Measurements from ENCODE around the gene SEC31A. TPM values are rescaled to one million over a fixed set of nuclear protein-coding genes. Genes with fewer than 3 reads are reported as not detected.

The SEC31A gene
- total and polyA plus RNA-seq, 2 of the 4 experiments (the other 2 are of a cell fraction) = 278 to 366 TPM

- Histone ChIP-seq H3K56ac (ENCODE audit: extremely low read depth, insufficient read depth, low read length) (no peak overlapping the region), H3K18ac (ENCODE audit: low read depth, low read length) (no peak overlapping the region), H3K4me2 (ENCODE audit: low read depth, low read length) (no peak overlapping the region), H3K27ac (ENCODE audit: insufficient read depth, low read length) (no peak overlapping the region), H2BK5ac (ENCODE audit: low read depth, low read length, poor library complexity, severe bottlenecking) (peak overlapping the region; percentile 87), H3K4ac (ENCODE audit: low read depth, low read length) (no peak overlapping the region), H2AK5ac (ENCODE audit: low read depth, low read length) (no peak overlapping the region), H4K91ac (ENCODE audit: insufficient read depth, low read depth, low read length) (no peak overlapping the region), H4K20me1 (ENCODE audit: insufficient read depth, low read length) (peaks cover 10% of the 10 kb centered on the region; the same call in 1 of the 2 replicates), H3K14ac (replicated peaks; ENCODE audit: low read depth, low read length) (peak overlapping the region; percentile 27; the same call in 1 of the 2 replicates), H3K9me3 (ENCODE audit: control insufficient read depth, insufficient read depth, low read length) (no peaks in the 10 kb centered on the region), H2BK15ac (ENCODE audit: low read depth, low read length) (no peak overlapping the region), H3K79me1 (ENCODE audit: low read depth in 1 of 2, low read length in 2 of 2) (peaks cover 10 to 32% of the 10 kb centered on the region in 2 experiments; a peak in 2 of 4 replicates), H3K36me3 (ENCODE audit: control insufficient read depth, insufficient read depth, low read length) (peaks cover 8% of the 10 kb centered on the region), H2AK9ac (replicated peaks; ENCODE audit: low read depth, low read length, poor library complexity) (no peak overlapping the region), H2AFZ (replicated peaks; ENCODE audit: low read length, poor library complexity) (no peak overlapping the region), H3K23ac (ENCODE audit: low read depth, low read length) (no peak overlapping the region), H2BK20ac (ENCODE audit: low read depth, low read length) (no peak overlapping the region), H3K4me1 (ENCODE audit: control insufficient read depth, insufficient read depth, low read length) (no peaks in the 10 kb centered on the region), H3K27me3 (ENCODE audit: control insufficient read depth, insufficient read depth, low read length) (no peaks in the 10 kb centered on the region), H4K8ac (ENCODE audit: low read depth in 2 of 2, low read length in 2 of 2) (no peak overlapping the region), H3K9ac (ENCODE audit: low read depth, low read length) (no peak overlapping the region), H2BK120ac (ENCODE audit: low read depth, low read length) (no peak overlapping the region), H3K9me1 (ENCODE audit: insufficient read depth, low read length) (no peaks in the 10 kb centered on the region), H4K5ac (ENCODE audit: low read depth, low read length) (peak overlapping the region; percentile 58; the same call in 1 of the 2 replicates), H3K4me3 (ENCODE audit: insufficient read depth, low read depth, low read length) (no peak overlapping the region)
- no peak for ATAC-seq (ENCODE audit: low read depth)
- no peak for DNase-seq
- dilution Hi-C loops (cut with HindIII; ENCODE audit: low sequenced_read_pairs, unreplicated experiment) (no loop called here), intact Hi-C loops (cut with micrococcal nuclease) (no loop called here), in situ Hi-C loops (cut with MboI; ENCODE audit: low sequenced_read_pairs) (no loop called here)
- CTCF ChIA-PET = no interaction called here
- POLR2A ChIA-PET (ENCODE audit: unreplicated experiment) = no interaction called here
- no CpG with 5 or more reads among the region's 3 CpGs for WGBS, 2 experiments (ENCODE audit: extremely low coverage in 2 of 2, insufficient read length in 1 of 2)
- BruUV-seq (replicated peaks) = no TSS peak
- TF ChIP-seq BHLHE40 (IDR thresholded peaks at IDR 0.05; ENCODE audit: low read depth, low read length) (no peak), MAFK (IDR thresholded peaks at IDR 0.05; ENCODE audit: low read depth, low read length) (no peak), RAD21 (IDR thresholded peaks at IDR 0.05; ENCODE audit: low read length) (no peak), FOS (IDR thresholded peaks at IDR 0.05; ENCODE audit: low read depth, low read length) (no peak), CTCF (conservative IDR thresholded peaks at IDR 0.05; ENCODE audit: low read depth, low read length) (no peak), CHD1 (IDR thresholded peaks at IDR 0.05; ENCODE audit: low read depth, low read length) (no peak), ELK1 (IDR thresholded peaks at IDR 0.05; ENCODE audit: borderline replicate concordance, low read depth, low read length) (no peak), USF2 (IDR thresholded peaks at IDR 0.05; ENCODE audit: low read depth, low read length) (no peak)
Observed at GRCh38 chr4:82893942-82894341, 3.0 kb upstream of the SEC31A start.

Data from IMR-90 (cell line).